HG03196 (cell line): Measurements from ENCODE around the gene PRPH2.
"Not testable (repeated sequence)": the region's sequence is repeated elsewhere in the genome, so short reads cannot be mapped to it uniquely, and the experiment has no call there.

Experiments
- ATAC-seq: cut with Tn5 transposase; IDR thresholded peaks from one replicate; pipeline ENCODE4 v1.9.1; 2021; ENCODE audit not compliant: unreplicated experiment

Gene PRPH2

GRCh38 chr6:42742116-42742894 is 19.9 kb upstream of the PRPH2 start:
- ATAC-seq = no peak

- no peak for ATAC-seq
Observed at GRCh38 chr6:42740725-42741124, 18.3 kb upstream of the PRPH2 start.

GRCh38 chr6:42735976-42736375 is 13.6 kb upstream of the PRPH2 start:
- no peak for ATAC-seq

- not testable (repeated sequence) for ATAC-seq
Observed at GRCh38 chr6:42733867-42734481, 11.6 kb upstream of the PRPH2 start.

- no peak for ATAC-seq
Observed at GRCh38 chr6:42729731-42730130, 7.3 kb upstream of the PRPH2 start.

GRCh38 chr6:42727627-42728026 is 5.2 kb upstream of the PRPH2 start:
- no peak for ATAC-seq

GRCh38 chr6:42727087-42727611 is 4.8 kb upstream of the PRPH2 start:
- no peak for ATAC-seq

- ATAC-seq = peak; percentile 68
Observed at GRCh38 chr6:42726485-42727086, 4.2 kb upstream of the PRPH2 start.

- ATAC-seq = no peak
Observed at GRCh38 chr6:42726026-42726425, 3.6 kb upstream of the PRPH2 start.

- ATAC-seq = no peak
Observed at GRCh38 chr6:42724825-42725224, 2.4 kb upstream of the PRPH2 start.

- ATAC-seq = no peak
Observed at GRCh38 chr6:42720739-42721138, 1.7 kb downstream of the PRPH2 start.

- ATAC-seq = no peak
Observed at GRCh38 chr6:42715871-42716270, 6.5 kb downstream of the PRPH2 start.

- ATAC-seq = no peak
Observed at GRCh38 chr6:42714098-42714761, 8.2 kb downstream of the PRPH2 start.

- ATAC-seq = no peak
Observed at GRCh38 chr6:42711930-42712329, 10.5 kb downstream of the PRPH2 start.

- no peak for ATAC-seq
Observed at GRCh38 chr6:42710316-42710715, 12.1 kb downstream of the PRPH2 start.

GRCh38 chr6:42709871-42710270 is 12.5 kb downstream of the PRPH2 start:
- ATAC-seq = no peak

GRCh38 chr6:42708096-42708495 is 14.3 kb downstream of the PRPH2 start:
- ATAC-seq = no peak

- no peak for ATAC-seq
Observed at GRCh38 chr6:42707595-42707994, 14.8 kb downstream of the PRPH2 start.

- ATAC-seq = no peak
Observed at GRCh38 chr6:42704937-42705374, 17.4 kb downstream of the PRPH2 start.

GRCh38 chr6:42704251-42704936 is 18.0 kb downstream of the PRPH2 start:
- no peak for ATAC-seq

- not testable (repeated sequence) for ATAC-seq
Observed at GRCh38 chr6:42702786-42703185, 19.6 kb downstream of the PRPH2 start.
